ENCODE data around the gene JAK1. TPM values are rescaled to one million over a fixed set of nuclear protein-coding genes. Genes with fewer than 3 reads are reported as not detected.

JAK1 gene
- total RNA-seq, 4 donors from 2014 or later: 132 to 166 (median 161) TPM

- Histone ChIP-seq H3K4me3 (no peak overlapping the region), H3K36me3 (peaks cover 3 to 93% of the 10 kb centered on the region in 2 donors), H3K4me1 (peaks cover 0 to 15% (median 7%) of the 10 kb centered on the region in 3 donors), H3K27me3 (no peaks in the 10 kb centered on the region), H3K27ac (peak overlapping the region in 1 of 4 donors; percentile 6), H3K9me3 (no peaks in the 10 kb centered on the region)
- no peak for TF ChIP-seq POLR2AphosphoS5 (IDR thresholded peaks at IDR 0.05)
- no peak for TF ChIP-seq EP300 (IDR thresholded peaks at IDR 0.05)
- no peak for TF ChIP-seq CTCF (IDR thresholded peaks at IDR 0.05)
- TF ChIP-seq POLR2A (IDR thresholded peaks at IDR 0.05): no peak
- 67 to 74% methylated on average over 3 to 6 of the region's 6 CpGs for WGBS, 2 donors (ENCODE audit: low coverage in 1 of 2)
- no peak for ATAC-seq
Measured at GRCh38 chr1:64841330-64842065, 124.9 kb downstream of the JAK1 start.

- no peak for ATAC-seq
- 87 to 88% methylated on average over 5 to 6 of the region's 15 CpGs for WGBS, 2 donors (ENCODE audit: low coverage in 1 of 2)
- H3K36me3 ChIP-seq: peaks cover 3 to 93% of the 10 kb centered on the region in 2 donors
- peaks cover 0 to 15% (median 7%) of the 10 kb centered on the region in 3 donors for H3K4me1 ChIP-seq
- no peak overlapping the region for H3K27ac ChIP-seq
- no peaks in the 10 kb centered on the region for H3K27me3 ChIP-seq
- H3K9me3 ChIP-seq: no peaks in the 10 kb centered on the region
- TF ChIP-seq CTCF (IDR thresholded peaks at IDR 0.05): no peak
- no peak for TF ChIP-seq POLR2A (IDR thresholded peaks at IDR 0.05)
- TF ChIP-seq POLR2AphosphoS5 (IDR thresholded peaks at IDR 0.05): no peak
- no peak for TF ChIP-seq EP300 (IDR thresholded peaks at IDR 0.05)
- H3K4me3 ChIP-seq: no peak overlapping the region
Measured at GRCh38 chr1:64839732-64840405, 126.5 kb downstream of the JAK1 start.

- TF ChIP-seq CTCF (IDR thresholded peaks at IDR 0.05) (no peak), POLR2A (IDR thresholded peaks at IDR 0.05) (no peak), EP300 (IDR thresholded peaks at IDR 0.05) (no peak), POLR2AphosphoS5 (IDR thresholded peaks at IDR 0.05) (no peak)
- H3K4me1 ChIP-seq: peaks cover 0 to 15% (median 7%) of the 10 kb centered on the region in 3 donors
- peaks cover 3 to 93% of the 10 kb centered on the region in 2 donors for H3K36me3 ChIP-seq
- H3K27me3 ChIP-seq: no peaks in the 10 kb centered on the region
- no peak for ATAC-seq
- H3K9me3 ChIP-seq: no peaks in the 10 kb centered on the region
- H3K4me3 ChIP-seq: no peak overlapping the region
- WGBS, 2 donors (ENCODE audit: low coverage in 1 of 2): 78 to 90% methylated on average over 2 to 5 of the region's 5 CpGs
- H3K27ac ChIP-seq: no peak overlapping the region
Measured at GRCh38 chr1:64839261-64839660, 127.1 kb downstream of the JAK1 start.

- Histone ChIP-seq H3K9me3 (no peaks in the 10 kb centered on the region), H3K4me3 (no peak overlapping the region), H3K27ac (no peak overlapping the region), H3K4me1 (peaks cover 0 to 15% (median 7%) of the 10 kb centered on the region in 3 donors), H3K36me3 (peaks cover 3 to 93% of the 10 kb centered on the region in 2 donors), H3K27me3 (no peaks in the 10 kb centered on the region)
- 49 to 71% methylated on average over 1 to 2 of the region's 7 CpGs for WGBS, 2 donors (ENCODE audit: low coverage in 1 of 2)
- TF ChIP-seq EP300 (IDR thresholded peaks at IDR 0.05) (no peak), POLR2A (IDR thresholded peaks at IDR 0.05) (no peak), CTCF (IDR thresholded peaks at IDR 0.05) (no peak), POLR2AphosphoS5 (IDR thresholded peaks at IDR 0.05) (no peak)
- ATAC-seq: no peak
Measured at GRCh38 chr1:64838486-64838885, 127.9 kb downstream of the JAK1 start.
